PC-9 (cell line): ENCODE data around the gene SLC18A2. TPM values are rescaled to one million over a fixed set of nuclear protein-coding genes. Genes with fewer than 3 reads are reported as not detected.

Experiments
- BruUV-seq: library from RNA; stranded (reverse); fragments of 400-500 nt; replicated peaks from 2 replicates; lab custom pipeline; 2021; lab: Mats Ljungman, UMichigan
- CTCF ChIA-PET: fragments of 300-600 bp; sonication (Branson Sonifier 250); formaldehyde crosslinking; loops from one replicate; lab custom pipeline; 2022; ENCODE audit warnings: antibody characterized with exemption; lab: Charles Lee
- POLR2A ChIA-PET: fragments of 300-600 bp; sonication (Branson Sonifier 250); formaldehyde crosslinking; loops from one replicate; lab custom pipeline; 2022; ENCODE audit warnings: antibody characterized with exemption; ENCODE audit not compliant: unreplicated experiment; lab: Charles Lee
- DNase-seq, 2 experiments: peaks; one replicate each; pipeline versions ENCODE4 v3.0.0 to v3.0.0-alpha.2; 2015 to 2022; ENCODE audit warnings: mixed read lengths in 1 of 2
- H2AFZ ChIP-seq: fragments of 200-600 bp; sonication (generic); 2 replicates; pipeline ENCODE4 v1.8.1; 2017; ENCODE audit warnings: antibody characterized with exemption
- H3F3A ChIP-seq: fragments of 200-600 bp; sonication (generic); 2 replicates; pipeline ENCODE4 v1.8.1; 2017; ENCODE audit warnings: antibody characterized with exemption, mild to moderate bottlenecking, low read depth; ENCODE audit not compliant: insufficient read depth
- H3K27ac ChIP-seq: fragments of 200-600 bp; sonication (generic); 2 replicates; pipeline ENCODE4 v1.6.1; 2016; ENCODE audit warnings: mixed run types
- H3K27me3 ChIP-seq: fragments of 200-600 bp; sonication (generic); 2 replicates; pipeline ENCODE4 v1.6.1; 2016; ENCODE audit warnings: low read depth, mixed run types; ENCODE audit not compliant: insufficient read depth
- H3K36me3 ChIP-seq: fragments of 200-600 bp; sonication (generic); 2 replicates; pipeline ENCODE4 v1.6.1; 2016; ENCODE audit warnings: low read depth, mixed run types
- H3K4me1 ChIP-seq: fragments of 200-600 bp; sonication (generic); replicated peaks from 2 replicates; pipeline ENCODE4 v1.6.1; 2016; ENCODE audit warnings: mixed run types; ENCODE audit not compliant: insufficient read depth
- H3K4me2 ChIP-seq: fragments of 200-600 bp; sonication (generic); 2 replicates; pipeline ENCODE4 v1.6.1; 2017; ENCODE audit warnings: mixed run types
- H3K4me3 ChIP-seq: fragments of 200-600 bp; sonication (generic); 2 replicates; pipeline ENCODE4 v1.6.1; 2016; ENCODE audit warnings: mixed run types
- H3K79me2 ChIP-seq: fragments of 200-600 bp; sonication (generic); 2 replicates; pipeline ENCODE4 v1.6.1; 2017; ENCODE audit warnings: low read depth, mixed run types
- H3K9me2 ChIP-seq: fragments of 200-600 bp; sonication (generic); 2 replicates; pipeline ENCODE4 v1.8.1; 2017; ENCODE audit warnings: mild to moderate bottlenecking; ENCODE audit not compliant: insufficient read depth
- H3K9me3 ChIP-seq: fragments of 200-600 bp; sonication (generic); 2 replicates; pipeline ENCODE4 v1.8.1; 2016; ENCODE audit warnings: low read depth; ENCODE audit not compliant: insufficient read depth
- H4K20me1 ChIP-seq: fragments of 200-600 bp; sonication (generic); 2 replicates; pipeline ENCODE4 v1.8.1; 2017; ENCODE audit not compliant: insufficient read depth
- EZH2 ChIP-seq: fragments of 200-600 bp; sonication (generic); IDR thresholded peaks from 2 replicates; pipeline ENCODE4 v1.8.0; 2017; ENCODE audit warnings: antibody characterized with exemption, low read depth
- intact Hi-C: fragments of 100-400 bp; cut with micrococcal nuclease; formaldehyde crosslinking; loops from one replicate; pipeline ENCODE4 v1.10.0; 2022; ENCODE audit not compliant: unreplicated experiment
- total RNA-seq: library from RNA; stranded (reverse); gene quantifications from 2 replicates; pipeline ENCODE4 v1.2.3, GENCODE V29; 2021
- TF ChIP-seq, protein P1 (sequence below): fragments of 200-600 bp; sonication (generic); conservative IDR thresholded peaks from 2 replicates; pipeline ENCODE4 v1.6.1; 2017; ENCODE audit warnings: mixed run types, antibody characterized with exemption, mild to moderate bottlenecking, moderate library complexity

Gene SLC18A2
- total RNA-seq, 1 experiment from 2014 or later: not detected

DNA sequence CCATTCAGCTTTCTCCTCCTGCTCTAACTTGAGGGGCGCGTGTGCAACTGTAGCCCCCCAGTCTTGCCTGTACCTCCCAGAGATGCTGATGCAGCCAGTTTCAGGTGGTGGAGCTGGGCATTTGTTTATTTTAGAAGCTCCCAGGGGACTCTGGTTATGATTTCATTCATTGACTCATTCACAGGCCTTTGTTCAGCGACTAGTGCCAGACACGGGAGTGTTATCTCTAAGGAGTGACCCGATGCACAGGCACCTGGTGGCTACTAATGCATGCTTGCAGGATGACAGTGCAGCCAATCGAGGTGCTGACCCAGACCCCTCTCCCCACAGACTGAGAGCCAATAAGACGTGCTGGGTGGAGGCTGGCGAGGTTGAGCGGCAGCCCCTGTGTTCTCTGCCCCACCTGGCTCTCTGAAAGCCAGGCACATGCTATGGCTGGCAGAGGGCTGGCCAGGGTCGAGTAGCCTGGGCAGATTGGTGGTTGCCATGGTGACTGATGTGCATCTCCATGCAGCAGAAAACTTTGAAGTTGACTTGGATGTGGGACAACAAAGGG is 19.7 kb upstream of the SLC18A2 start:
- no peak for TF ChIP-seq EZH2
- TF ChIP-seq, protein P1, sequence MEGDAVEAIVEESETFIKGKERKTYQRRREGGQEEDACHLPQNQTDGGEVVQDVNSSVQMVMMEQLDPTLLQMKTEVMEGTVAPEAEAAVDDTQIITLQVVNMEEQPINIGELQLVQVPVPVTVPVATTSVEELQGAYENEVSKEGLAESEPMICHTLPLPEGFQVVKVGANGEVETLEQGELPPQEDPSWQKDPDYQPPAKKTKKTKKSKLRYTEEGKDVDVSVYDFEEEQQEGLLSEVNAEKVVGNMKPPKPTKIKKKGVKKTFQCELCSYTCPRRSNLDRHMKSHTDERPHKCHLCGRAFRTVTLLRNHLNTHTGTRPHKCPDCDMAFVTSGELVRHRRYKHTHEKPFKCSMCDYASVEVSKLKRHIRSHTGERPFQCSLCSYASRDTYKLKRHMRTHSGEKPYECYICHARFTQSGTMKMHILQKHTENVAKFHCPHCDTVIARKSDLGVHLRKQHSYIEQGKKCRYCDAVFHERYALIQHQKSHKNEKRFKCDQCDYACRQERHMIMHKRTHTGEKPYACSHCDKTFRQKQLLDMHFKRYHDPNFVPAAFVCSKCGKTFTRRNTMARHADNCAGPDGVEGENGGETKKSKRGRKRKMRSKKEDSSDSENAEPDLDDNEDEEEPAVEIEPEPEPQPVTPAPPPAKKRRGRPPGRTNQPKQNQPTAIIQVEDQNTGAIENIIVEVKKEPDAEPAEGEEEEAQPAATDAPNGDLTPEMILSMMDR: no peak
- no TSS peak for BruUV-seq
- peak; percentile 45 to 85 for DNase-seq

DNA sequence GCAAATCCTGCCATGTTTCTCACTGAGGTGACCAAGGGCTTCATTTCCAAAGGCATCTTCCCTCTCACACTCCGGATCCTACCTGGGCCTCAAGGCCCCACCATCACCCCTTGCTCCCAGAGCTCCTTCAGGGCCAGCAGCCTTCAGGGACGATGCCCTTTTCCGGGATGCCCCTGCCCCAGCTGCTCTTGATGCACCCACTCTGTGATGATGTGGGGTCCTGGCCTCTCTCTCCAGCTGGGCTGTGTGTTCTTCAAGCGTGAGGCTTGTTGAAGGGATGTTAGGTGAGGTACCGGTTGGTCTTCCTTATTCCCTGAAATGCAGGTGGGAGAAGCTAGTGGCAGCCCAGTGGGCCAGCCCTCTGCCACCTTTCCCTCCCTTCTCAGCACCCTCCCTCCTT is 18.4 kb upstream of the SLC18A2 start:
- intact Hi-C loops: no loop called here
- ChIA-PET POLR2A (no interaction called here), CTCF (no interaction called here)

More for the DNA sequence above, 19.7 kb upstream of the SLC18A2 start:
- no peaks in the 10 kb centered on the region for H3K79me2 ChIP-seq
- H4K20me1 ChIP-seq: no peaks in the 10 kb centered on the region
- peak overlapping the region; percentile 26; the same call in 1 of the 2 replicates for H3K4me2 ChIP-seq
- CTCF ChIA-PET: no interaction called here
- POLR2A ChIA-PET: no interaction called here
- H3K9me2 ChIP-seq: no peaks in the 10 kb centered on the region
- H3F3A ChIP-seq: peaks cover 4% of the 10 kb centered on the region; the same call in 1 of the 2 replicates
- H2AFZ ChIP-seq: no peak overlapping the region
- H3K4me1 ChIP-seq: peaks cover 7% of the 10 kb centered on the region; the same call in 1 of the 2 replicates
- no peaks in the 10 kb centered on the region for H3K36me3 ChIP-seq
- intact Hi-C loops: no loop called here
- H3K27ac ChIP-seq: no peak overlapping the region
- no peak overlapping the region for H3K4me3 ChIP-seq
- no peaks in the 10 kb centered on the region for H3K27me3 ChIP-seq
- H3K9me3 ChIP-seq: no peaks in the 10 kb centered on the region

DNA sequence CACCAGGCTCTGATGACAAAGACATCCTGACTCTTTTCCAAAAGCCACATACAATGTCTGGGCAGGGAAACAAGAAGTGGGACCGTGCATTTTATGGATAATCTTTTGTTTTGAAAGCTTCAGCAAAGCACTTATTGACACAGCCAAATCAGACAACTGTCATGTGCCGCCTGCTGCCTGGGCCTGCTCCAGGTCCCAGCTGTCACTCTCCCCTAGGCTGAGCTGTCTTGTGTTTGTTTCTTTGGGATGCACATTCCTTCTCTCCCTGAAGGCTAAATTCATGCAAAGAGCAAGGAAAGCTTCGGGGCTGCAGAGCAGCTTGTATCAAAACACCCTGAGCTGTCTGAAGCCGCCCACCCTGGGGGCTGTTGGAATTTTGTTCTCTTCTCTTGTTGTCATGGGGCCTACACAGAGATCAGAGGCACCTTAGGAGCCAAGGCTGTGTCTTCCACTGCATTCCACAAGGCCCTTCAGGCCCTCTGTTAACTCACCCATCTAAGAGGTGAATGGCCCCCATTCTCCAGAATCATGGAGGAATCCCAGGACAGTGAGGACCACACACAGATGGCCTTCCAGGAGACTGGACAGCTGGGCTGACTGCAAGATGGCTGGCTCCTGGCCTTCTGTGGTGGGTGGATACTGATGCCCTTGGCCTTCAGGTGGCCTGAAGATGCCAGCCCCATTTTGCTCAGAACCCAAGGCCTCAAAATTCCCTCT is 17.8 kb upstream of the SLC18A2 start:
- no peaks in the 10 kb centered on the region for H3K27me3 ChIP-seq
- intact Hi-C loops: no loop called here
- TF ChIP-seq EZH2: no peak
- TF ChIP-seq, protein P1: no peak
- no peaks in the 10 kb centered on the region for H3K79me2 ChIP-seq
- POLR2A ChIA-PET: no interaction called here
- H4K20me1 ChIP-seq: no peaks in the 10 kb centered on the region
- CTCF ChIA-PET: no interaction called here
- H3F3A ChIP-seq: peaks cover 4% of the 10 kb centered on the region; the same call in 1 of the 2 replicates
- H3K27ac ChIP-seq: no peak overlapping the region
- DNase-seq: no peak
- no peaks in the 10 kb centered on the region for H3K9me2 ChIP-seq
- no peak overlapping the region for H3K4me3 ChIP-seq
- H3K4me2 ChIP-seq: no peak overlapping the region
- no peaks in the 10 kb centered on the region for H3K36me3 ChIP-seq
- peaks cover 7% of the 10 kb centered on the region; the same call in 1 of the 2 replicates for H3K4me1 ChIP-seq
- H2AFZ ChIP-seq: no peak overlapping the region
- BruUV-seq: no TSS peak
- no peaks in the 10 kb centered on the region for H3K9me3 ChIP-seq

More for the DNA sequence above, 18.4 kb upstream of the SLC18A2 start:
- Histone ChIP-seq H3K27ac (no peak overlapping the region), H3K79me2 (no peaks in the 10 kb centered on the region), H3K9me2 (no peaks in the 10 kb centered on the region), H3K36me3 (no peaks in the 10 kb centered on the region), H3K4me1 (peaks cover 7% of the 10 kb centered on the region; the same call in 1 of the 2 replicates), H3K4me2 (no peak overlapping the region), H3K4me3 (no peak overlapping the region), H4K20me1 (no peaks in the 10 kb centered on the region), H3F3A (peaks cover 4% of the 10 kb centered on the region; the same call in 1 of the 2 replicates), H2AFZ (no peak overlapping the region), H3K27me3 (no peaks in the 10 kb centered on the region), H3K9me3 (no peaks in the 10 kb centered on the region)
- no peak for TF ChIP-seq EZH2
- TF ChIP-seq, protein P1: no peak
- no TSS peak for BruUV-seq
- no peak for DNase-seq
